CD4-positive, alpha-beta T cell treated with Interleukin-6 for 4 hours (primary cell): ENCODE measurements around the gene CA5A.
"Not testable (repeated sequence)": the region's sequence is repeated elsewhere in the genome, so short reads cannot be mapped to it uniquely, and the experiment has no call there.

Experiments
- DNase-seq: peaks from one replicate; pipeline ENCODE4 v3.0.0-alpha.2; 2020; ENCODE audit warnings: mixed read lengths

CA5A gene

DNA sequence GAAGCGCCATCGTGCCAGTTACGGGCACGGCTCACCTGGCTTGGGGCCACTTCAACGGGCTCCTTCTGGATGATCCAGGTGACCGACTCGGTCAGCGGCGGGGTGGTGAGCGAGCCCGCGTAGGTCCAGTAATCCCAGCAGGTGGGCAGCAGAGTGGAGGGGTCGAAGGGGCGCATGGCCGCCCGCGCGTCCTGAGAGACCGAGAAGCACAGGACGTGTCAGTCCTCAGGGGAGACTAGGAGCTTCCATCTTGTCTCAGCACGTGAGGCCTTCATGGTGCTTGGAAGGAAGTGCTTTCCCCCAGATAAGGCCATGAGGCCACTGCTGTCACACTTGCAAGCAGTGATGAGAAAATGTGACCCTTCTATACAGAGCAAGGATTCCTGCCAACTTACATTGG is 44.6 kb downstream of the CA5A start:
- no peak for DNase-seq

DNA sequence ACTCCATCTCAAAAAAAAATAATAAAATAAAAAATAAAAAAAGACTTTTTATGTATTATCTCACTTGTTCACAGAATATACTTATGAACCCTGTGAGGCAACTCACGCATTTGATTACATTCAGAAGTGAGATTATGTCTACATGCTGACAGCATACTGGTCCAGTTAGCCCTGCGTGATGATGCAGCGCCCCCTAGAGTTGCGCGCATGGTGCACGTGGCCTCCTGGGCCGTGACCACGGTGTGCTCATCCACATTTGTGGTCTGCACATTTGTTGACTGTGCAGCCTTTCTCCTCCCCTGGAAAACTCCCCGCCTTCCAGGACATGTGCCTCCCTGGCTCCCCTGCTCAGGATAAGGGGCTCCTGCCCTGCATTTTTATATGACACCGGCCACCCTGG is 46.6 kb downstream of the CA5A start:
- DNase-seq, result peak; percentile 41

DNA sequence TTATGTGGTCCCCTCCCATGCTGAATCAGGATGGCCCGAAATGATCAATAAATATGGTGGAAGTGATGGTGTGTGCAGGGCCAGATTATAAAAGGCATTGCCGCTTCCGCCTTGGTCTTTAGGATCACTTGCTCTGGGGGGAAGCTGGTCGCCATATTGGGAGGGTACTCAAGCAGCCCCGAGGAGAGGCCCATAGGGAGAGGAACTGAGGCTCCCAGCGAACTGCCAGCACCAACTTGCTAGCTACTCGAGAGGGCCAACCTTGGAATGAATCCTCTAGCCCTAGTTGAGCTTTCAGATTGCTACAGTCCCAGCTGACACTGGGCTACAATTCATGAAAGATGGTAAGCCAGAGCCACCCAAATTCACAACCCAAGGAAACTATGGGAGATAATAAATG is 48.0 kb downstream of the CA5A start:
- not testable (repeated sequence) for DNase-seq

DNA sequence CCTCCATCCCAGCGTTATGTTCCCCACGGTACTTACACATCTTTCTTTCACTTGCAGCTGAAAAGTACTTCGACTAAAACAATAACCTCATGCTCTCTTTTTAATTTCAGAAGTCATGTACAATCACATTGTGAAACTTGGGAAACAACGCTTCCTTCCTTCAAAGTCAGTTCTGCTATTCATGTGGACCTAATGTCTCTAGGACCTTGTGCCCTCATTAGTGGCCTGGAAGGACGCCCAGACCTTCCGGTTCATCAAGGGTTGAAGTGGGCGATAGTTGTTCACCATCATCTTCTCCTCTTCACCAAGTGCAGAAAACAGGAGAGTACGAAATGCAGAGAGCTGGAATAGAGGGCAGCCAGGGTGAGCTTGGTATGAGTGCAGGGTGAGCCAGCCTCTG is 48.4 kb downstream of the CA5A start:
- not testable (repeated sequence) for DNase-seq

DNA sequence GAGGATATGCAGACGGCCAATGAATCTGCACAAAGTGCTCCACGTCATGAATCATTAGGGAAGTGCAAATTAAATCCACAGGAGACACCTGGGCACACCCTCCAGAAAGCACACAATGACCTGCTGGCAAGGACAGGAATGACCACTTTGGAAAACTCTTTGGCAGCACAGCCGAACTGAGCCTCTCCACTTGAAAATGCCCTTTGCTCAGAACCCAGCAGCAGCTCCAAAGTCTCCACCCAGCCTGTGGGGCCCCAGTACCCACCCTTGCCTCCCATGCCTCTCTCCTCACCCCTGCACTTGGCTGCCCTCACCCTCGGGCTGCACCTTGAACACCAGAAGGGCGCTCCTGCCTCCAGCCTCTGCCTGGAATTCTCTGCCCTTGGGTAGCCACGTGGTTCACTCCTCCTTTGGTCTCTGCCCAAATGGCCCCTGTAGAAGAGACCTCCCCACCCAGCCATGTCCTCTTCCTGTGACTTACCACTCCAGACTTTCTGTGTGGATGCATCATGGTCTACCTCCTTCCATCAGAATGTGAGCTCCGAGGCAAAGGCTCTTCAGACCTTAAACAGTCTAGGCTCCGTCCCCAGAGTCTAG is 50.9 kb downstream of the CA5A start:
- not testable (repeated sequence) for DNase-seq

DNA sequence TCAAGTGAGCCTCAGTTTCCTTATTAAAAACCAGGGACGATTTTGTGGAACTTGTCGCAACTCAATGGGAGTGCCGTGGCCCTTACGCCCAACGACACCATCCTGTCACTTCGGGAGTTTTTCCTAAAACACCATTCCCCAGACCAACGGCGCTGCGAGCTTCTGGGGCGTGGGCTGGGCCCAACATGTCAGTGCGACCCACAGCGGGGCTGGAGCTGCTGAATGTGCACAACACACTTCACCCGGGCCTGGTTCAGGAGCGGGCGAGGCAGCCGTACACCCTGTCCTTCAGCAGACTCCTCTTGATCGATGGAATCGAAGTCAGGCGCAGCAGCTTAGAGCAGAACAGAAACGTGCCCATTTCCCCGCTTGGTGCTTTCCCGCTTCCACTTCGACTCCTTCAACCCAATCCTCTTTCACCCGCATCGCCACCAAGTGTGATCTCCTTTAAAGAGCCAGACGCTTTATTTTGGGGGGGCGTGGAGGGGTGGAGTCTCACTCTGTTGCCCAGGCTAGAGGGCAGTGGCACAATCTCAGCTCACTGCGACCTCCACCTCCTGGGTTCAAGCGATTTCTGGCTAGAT is 53.8 kb downstream of the CA5A start:
- no peak for DNase-seq

DNA sequence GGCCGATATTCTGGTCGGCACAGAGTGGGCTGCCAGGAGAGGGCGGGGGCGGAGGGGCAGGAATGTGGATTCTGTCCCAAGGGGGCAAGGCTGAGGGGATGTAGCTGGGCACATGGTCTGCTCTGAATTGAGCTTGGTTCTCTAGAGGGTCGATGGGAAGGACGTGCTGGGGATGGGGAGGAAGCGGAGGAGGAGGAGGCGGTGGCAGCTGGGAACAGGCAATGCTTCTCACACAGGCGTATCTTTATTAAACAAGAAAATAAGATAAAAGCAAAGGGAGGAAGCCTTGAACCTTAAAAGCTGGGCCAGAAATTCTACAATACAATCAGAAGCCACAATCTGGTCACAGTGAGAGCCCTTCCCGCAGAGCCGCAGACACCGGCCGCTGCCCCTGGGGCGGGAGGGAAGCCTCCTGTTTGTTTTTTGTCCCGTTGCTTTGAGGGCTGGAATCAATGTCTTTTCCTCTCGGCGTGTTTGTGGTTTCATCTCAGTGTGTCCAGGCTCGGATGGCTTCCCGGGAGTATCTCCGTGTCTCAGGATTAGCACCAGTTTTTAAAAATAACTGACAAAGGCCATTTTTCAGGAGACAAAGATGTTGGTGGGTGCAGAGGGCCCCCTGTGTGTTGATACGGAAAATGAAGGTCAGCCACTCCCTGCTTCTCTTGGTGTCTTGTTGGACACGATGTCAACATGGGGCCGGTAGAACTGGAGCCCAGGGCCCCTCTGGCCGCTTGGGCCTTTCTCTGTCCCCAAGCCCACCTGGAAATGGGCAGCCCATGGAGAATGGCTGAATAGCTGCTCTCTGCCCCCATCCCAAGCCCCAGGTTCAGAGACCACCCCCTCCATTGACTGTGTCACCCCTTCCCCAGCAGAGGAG is 54.8 kb downstream of the CA5A start:
- DNase-seq, result no peak

DNA sequence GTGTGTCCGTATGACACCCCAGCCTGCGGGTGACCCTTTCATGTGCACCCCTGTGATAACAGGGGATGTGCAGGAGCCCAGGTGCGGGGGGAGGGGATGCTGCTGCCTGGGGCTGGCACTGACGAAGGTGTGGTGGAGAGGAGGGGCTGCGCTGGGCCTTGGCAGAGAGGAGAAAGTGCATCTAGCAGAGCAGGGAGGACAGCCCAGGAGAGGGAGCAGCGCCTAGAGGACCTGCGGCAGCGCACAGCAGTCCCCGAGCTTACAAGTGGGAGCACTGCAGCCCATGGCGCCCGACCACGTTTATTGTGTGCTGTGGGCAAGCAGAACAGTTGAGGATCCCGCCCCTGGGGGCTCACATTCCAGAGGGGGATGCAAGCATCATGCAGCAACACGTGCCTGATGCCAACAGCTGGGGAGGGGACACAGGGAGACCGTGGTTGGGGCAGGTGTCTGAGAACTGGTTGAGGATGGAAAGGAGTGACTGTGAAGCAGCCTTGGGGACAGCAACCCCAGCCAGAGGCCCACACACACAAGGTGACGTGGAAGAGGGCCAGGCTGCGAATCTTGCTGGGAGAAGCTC is 56.1 kb downstream of the CA5A start:
- DNase-seq, result no peak

DNA sequence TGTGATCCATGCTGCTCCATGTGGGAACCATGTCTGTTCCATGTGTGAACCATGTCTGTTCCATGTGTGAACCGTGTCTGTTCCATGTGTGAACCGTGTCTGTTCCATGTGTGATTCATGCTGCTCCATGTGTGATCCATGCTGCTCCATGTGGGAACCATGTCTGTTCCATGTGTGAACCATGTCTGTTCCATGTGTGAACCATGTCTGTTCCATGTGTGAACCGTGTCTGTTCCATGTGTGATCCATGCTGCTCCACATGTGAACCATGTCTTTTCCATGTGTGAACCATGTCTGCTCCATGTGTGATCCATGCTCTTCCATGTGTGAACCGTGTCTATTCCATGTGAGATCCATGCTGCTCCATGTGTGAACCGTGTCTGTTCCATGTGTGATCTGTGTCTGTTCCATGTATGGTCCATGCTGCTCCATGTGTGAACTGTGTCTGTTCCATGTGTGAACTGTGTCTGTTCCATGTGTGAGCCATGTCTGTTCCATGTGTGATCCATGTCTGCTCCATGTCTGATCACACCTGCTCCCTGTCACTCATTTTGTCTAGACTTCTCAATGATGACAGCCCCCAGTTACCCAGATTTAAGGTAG is 56.8 kb downstream of the CA5A start:
- DNase-seq, result not testable (repeated sequence)

DNA sequence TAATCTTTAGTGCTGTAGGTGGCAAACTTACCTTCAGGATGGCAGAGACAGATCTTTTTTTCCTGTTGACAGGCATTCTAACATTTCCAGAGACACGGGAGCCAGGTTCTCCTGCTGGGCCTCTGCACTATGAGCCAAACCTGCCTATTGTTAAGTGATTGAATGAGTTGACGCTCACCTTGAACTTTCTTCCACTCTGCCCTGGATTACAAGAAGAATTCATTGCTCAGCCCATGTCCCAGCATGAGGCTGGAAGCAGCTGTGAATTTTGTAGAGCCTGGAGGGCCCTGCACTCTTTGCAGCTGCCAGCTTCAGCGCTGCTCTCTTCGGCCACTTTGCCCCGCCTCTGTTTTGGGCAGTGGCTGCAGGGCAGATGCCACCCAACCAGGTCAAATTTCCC is 57.6 kb downstream of the CA5A start:
- DNase-seq, result no peak

DNA sequence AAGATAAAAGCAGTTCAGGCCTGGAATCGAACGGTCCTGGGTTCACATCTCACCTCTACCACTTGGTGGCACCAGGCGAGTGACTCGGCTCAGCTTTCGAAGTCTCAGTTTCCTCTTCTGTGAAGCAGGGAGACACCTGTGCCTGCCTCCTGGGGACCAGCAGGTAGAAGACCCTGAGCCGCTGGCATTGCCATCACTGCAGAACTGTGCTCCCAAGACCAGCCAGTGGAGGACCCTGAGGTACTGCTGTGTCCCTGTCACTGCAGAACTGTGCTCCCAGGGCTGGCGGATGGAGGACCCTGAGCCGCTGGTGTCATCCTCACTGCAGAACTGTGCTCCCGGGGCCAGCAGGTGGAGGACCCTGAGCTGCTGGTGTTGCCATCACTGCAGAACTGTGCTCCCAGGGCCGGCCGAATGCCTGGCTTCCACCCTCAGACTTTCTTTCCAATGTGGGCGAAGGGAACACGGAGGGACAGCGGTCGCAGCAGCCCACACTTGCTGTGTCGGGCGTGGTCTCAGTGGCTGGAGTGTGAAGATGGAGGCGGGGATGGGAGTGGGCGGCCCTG is 58.3 kb downstream of the CA5A start:
- DNase-seq, result peak; percentile 36

DNA sequence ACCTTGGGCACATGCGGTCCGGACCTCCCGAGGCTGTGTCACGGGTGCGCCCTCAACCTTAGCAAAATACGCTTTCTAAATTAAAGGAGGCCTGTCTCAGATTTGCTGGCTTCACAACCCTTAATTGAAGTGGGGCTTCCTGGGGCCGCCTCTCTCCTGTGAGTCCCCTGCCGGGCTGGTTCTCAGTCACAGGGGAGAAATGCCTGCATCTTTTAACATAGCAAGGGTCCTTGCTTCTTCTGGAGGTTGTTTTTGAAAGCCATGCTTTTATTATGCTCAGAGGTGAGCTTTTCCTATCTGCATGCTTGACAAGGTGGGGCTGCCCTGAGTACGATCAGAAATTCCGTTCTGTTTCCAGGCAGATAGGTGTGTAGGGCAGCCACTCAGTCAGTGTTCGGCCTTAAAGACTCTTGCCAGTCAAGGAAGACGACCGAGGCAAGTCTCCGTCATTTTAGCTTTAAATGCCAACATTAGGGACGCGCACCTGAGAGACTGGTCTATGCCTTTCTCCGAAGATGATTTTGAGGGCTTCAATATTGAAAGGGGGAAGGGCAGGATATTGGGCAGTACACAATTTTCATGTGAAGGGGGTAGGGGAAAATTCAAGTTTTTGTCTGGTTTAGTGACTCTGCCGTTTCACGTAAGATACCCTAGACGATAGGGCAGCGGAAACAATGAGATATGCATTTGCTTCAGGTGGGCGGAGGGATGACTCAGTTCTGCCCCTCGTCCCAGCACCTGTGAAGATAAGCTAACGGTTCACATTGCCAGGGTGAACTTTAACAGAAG is 61.5 kb downstream of the CA5A start:
- peak; percentile 74 for DNase-seq

DNA sequence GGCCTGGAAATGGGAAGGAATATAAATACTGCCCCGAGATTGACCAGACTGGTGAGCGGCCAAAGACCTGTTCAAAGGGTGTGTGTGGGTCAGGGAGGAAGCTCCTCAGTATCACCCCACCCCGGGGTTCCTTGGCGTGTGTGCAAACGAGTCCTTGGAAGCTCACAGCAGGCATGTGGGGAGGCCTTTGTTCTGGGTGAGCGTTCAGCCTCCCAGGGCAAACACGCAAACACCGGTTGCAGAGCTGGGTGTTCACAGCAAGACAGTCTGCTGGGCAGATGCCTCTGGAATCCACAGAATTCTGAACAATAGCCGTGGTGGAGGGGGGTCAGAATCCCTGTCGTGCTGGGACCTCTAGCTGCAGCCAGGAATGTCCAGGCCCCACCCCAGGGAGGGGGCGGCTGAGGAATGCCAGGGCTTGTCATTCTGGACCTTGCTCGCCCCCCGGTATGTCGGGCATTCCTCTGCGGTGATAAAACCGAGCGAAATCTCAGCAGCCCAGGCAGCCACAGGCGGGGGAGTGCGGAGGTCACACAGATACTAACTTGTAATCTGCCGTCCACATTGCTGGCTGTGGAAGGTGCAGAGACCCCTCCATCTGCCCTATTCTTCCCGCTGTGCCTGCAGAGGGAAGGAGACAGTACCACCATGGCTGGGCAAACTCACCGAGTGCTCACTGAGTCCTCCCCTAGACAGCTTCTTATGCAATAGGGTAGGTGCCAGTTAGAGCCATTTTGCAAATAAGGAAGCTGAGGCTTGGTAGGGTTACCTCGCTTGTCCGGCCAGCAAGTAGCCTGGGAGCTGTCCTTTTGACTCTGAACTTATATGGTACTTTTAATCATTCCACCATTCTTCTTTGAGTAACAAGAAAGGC is 65.7 kb downstream of the CA5A start:
- DNase-seq, result not testable (repeated sequence)

DNA sequence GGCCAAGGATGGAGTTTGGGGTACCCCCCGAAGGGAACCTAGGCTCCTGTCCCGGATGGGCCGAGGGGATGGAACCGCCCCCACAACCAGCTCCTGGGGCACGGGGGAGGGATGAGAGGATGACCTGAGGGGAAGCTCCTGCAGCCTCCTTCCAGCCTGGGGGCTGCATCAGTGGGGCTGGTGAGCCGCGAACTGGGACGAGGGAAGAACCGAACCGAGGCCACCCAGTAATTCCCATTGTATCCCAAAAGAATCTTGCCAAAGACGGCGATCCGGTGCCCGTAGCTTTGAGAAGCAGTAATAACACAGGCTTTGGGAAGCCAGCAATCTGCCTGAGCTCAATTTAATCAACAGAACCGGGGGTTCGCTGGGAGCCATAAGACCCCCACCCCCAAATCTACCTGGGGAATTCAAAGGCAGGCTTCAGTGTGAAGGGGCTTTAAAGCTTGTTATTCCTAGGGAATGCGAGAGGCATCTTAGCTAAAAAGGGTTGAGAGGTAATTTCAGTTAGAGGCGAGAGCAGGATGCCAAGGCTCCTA is 66.4 kb downstream of the CA5A start:
- DNase-seq, result not testable (repeated sequence)

DNA sequence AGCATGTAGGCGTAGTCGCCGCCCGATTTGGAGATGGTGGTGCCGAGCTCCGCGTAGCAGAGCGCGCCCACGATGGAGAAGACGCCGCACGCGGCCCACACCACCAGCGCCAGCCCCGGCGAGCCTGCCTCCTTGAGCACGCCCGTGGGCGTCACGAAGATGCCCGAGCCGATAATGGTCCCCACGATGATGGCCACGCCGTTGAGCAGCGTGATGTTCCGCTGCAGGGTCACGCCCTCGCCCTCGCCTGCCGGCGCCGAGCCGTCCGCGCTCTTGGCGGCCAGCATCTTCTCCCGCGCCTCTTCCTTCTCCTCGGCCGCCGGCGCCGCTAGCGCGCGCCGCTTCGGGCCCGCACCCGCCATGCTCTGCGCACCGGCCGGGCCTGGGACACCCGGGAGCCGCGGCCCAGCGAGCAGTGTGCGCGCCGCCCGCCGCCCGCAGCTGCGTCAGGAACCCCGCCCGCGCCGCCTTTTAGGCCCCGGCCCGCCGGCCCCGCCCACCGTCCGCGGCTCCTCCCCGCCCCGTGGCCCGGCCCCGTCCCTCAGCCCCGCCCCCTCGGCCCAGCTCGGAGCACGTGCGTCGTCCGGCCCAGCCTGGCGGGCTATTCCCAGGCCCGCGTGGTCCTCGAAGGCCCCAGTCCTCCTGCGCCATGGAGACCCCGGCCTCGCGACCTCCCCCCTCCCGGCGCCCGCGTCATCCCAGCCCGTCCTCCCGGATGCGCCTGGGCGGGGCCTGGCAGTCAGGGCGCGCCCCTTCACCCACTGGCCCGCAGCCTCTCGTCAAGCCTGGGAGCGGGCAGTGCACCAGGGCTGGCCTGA is 67.1 kb downstream of the CA5A start, which contains the start of gene SLC7A5:
TSS of gene SLC7A5 (minus strand) at position 447 of the 818 bp plus-strand sequence. CDS start at position 362, 85 bp downstream.
- DNase-seq, result peak; percentile 87

DNA sequence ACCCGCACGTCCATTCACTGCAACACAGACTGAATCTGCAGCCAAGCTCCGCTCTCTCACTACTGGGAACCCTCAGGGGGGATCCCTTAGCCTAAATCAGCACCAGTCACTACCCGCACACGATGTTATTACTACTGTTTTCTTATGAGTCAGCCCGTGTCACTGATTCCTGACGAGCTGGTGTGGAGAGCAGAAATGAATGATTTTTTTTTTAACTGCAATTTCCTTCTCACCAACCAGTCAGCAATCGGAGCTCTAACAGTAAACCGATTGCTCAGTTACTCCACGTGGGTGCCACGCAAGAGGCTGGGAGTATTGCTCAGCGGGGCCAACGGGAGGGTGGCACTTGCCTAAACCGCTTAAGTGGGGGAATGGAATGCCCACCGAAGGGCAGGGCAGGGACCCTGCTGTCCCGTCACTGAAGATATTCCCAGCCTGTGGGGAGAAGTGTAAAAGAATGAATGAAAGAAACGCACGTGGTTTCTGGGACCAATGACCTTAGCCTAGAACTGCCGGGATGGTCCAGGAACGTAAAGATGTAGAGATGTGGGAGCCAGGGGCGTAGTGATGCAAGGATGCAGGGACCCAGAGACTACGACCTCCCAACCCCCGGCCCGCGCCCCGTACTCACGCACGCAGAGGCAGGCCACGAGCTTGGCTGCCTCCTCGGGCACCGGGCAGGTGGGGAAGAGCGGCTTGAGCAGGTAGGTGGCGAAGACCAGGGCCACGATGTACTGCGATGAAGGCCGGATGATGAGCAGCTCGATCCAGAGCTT is 67.9 kb downstream of the CA5A start:
- DNase-seq, result peak; percentile 69

DNA sequence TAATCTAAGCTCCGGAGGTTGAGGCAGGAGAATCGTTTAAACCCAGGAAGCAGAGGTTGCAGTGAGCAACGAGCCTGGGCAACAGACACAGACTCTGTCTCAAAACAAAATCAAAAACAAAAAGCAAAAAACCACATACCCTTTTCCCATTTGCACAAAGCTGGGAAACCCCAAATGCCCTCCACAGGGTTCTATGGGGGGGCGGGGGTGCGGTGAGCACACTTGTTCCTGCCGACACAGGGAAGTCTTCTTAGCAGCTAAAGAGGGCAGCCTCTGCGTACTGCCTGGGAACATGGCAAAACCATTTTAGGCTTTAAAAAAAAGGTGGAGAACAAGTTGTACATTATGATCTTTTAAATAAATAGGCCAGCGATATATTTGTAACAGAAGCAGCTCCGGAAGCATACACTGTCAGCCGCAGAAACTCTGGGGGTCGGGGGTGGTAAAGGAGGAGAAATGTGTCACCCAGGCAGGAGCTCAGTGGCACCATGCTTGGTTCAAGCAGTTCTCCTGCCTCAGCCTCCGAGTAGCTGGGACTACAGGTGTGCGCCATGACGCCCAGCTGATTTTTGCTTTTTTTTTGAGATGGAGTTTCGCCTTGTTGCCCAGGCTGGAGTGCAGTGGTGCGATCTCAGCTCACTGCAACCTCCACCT is 70.3 kb downstream of the CA5A start:
- peak; percentile 56 for DNase-seq

DNA sequence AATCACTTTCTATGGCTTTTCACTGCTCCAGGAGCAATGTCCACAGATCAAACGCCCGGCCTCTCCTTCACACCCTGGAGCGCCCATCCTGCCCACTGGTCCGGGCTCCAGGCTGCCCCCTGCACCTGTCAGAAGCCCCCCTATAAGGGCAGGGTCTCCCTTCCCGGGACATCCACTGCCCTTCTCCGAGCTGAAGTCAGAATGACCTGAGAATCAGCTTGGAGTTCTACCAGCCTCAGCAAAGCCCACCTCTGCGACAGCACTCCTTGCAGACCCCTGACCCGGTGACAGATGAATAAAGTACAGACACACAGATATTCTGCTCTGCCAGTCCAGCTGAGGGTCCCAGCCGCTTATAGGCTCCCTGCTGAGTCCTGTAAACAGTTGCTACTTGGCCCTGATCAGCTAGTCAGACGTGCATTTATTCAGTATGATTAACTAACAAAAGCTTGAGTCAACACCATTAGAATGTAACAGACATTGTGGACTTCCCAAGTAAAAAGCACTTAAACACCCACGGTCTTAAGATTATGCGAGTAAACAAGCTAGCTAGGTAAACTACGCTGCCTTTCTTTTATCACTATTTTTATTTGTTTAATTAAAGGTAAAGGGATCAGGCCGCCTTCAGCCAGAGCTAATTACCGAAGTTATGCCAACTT is 71.9 kb downstream of the CA5A start:
- no peak for DNase-seq
